Measurements from ENCODE around the gene PDE2A. TPM values are rescaled to one million over a fixed set of nuclear protein-coding genes. Genes with fewer than 3 reads are reported as not detected.

The PDE2A gene
- total and polyA plus RNA-seq, 10 of the 15 experiments (the other 5 are each of a cell fraction or from before 2014, with no cell fraction given), result 0.06 to 0.15 (median 0.11) TPM; not detected in 6

DNA sequence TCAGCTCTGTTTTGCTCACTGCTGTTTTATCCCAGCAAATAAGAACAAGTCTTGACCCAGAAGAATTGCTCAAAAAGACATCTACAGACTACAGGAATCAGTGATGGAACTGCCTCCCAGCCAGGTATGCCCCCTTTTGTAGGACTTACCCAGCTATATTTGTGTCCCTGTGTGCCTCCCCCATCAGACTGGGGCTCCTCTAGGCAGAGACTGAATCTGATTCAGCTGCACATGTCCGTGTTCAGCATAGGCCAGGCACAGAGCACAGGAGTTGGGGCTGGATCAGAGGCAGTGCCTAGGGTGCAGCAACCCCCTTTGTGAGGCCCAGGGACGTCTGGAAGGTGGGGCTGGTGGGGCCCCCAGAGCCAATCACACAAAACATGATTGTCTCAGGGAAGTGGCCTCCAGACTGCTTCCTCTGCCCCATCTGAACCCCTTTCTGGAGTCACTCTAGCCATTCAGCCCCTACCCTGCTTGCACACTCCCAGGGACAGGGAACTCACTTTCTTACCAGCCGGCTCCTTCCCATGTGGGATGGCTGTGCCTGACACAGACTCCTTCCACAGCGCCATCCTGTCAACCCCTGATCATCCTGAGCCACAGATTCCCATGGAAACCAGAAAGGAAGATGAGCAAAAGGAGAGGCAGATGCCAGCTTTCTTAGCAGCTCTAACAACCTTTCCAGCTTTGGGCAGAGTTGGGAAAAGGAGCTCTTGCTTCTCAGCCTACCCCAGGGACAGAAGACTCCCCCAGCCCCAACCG, 24.8 kb downstream of the PDE2A start:
- Histone ChIP-seq H3K4me2 (ENCODE audit: control insufficient read depth, insufficient read depth) (no peak overlapping the region), H3K27ac (ENCODE audit: control insufficient read depth, insufficient read depth) (no peak overlapping the region), H3K9me3 (replicated peaks; ENCODE audit: control insufficient read depth, insufficient read depth, low read length) (no peaks in the 10 kb centered on the region), H3K9ac (ENCODE audit: control insufficient read depth, insufficient read depth, low read length) (no peak overlapping the region), H4K20me1 (ENCODE audit: control insufficient read depth, insufficient read depth) (no peaks in the 10 kb centered on the region), H3K36me3 (ENCODE audit: control insufficient read depth in 2 of 2, insufficient read depth in 2 of 2, low read length in 1 of 2) (no peaks in the 10 kb centered on the region), H3K27me3 (replicated peaks in 1 of 2; ENCODE audit: control insufficient read depth in 2 of 2, insufficient read depth in 2 of 2, low read length in 1 of 2) (no peaks in the 10 kb centered on the region), H3K4me1 (ENCODE audit: control insufficient read depth, insufficient read depth, low read length) (no peaks in the 10 kb centered on the region), H3K4me3 (no peak overlapping the region), H2AFZ (ENCODE audit: control insufficient read depth, low read depth, low read length) (no peak overlapping the region), H3K79me2 (ENCODE audit: control insufficient read depth, insufficient read depth, low read length) (no peaks in the 10 kb centered on the region)
- intact Hi-C loops (cut with micrococcal nuclease; ENCODE audit: unreplicated experiment) (no loop called here), in situ Hi-C loops (cut with MboI) (loop anchor here (5.0 kb wide), 1 partner anchor 67 kb away; no protein-coding TSS in a partner anchor)
- BruUV-seq (replicated peaks), result no TSS peak
- ChIA-PET SMC1A (ENCODE audit: uncharacterized antibody, unreplicated experiment) (no interaction called here), POLR2A (no interaction called here), RAD21 (ENCODE audit: unreplicated experiment) (no interaction called here), CTCF (interaction anchor here (1.3 to 1.6 kb wide), 2 partner anchors 19 to 64 kb away, joined by 4 to 5 read pairs; no protein-coding TSS in a partner anchor)
- FAIRE-seq (no peak), ATAC-seq (no peak), DNase-seq (ENCODE audit: low read depth, low spot score) (no peak)
- TF ChIP-seq ZSCAN29 (IDR thresholded peaks at IDR 0.05) (no peak), NFYA (IDR thresholded peaks at IDR 0.05; ENCODE audit: borderline replicate concordance, low read depth, low read length) (no peak), DPF2 (IDR thresholded peaks at IDR 0.05) (no peak), CHD1 (IDR thresholded peaks at IDR 0.05; ENCODE audit: low read depth, low read length) (no peak)
- 26% methylated on average over 5 of the region's 5 CpGs for WGBS (ENCODE audit: insufficient coverage, insufficient replicate concordance, low lambda C conversion rate, missing lambda C conversion rate)

DNA sequence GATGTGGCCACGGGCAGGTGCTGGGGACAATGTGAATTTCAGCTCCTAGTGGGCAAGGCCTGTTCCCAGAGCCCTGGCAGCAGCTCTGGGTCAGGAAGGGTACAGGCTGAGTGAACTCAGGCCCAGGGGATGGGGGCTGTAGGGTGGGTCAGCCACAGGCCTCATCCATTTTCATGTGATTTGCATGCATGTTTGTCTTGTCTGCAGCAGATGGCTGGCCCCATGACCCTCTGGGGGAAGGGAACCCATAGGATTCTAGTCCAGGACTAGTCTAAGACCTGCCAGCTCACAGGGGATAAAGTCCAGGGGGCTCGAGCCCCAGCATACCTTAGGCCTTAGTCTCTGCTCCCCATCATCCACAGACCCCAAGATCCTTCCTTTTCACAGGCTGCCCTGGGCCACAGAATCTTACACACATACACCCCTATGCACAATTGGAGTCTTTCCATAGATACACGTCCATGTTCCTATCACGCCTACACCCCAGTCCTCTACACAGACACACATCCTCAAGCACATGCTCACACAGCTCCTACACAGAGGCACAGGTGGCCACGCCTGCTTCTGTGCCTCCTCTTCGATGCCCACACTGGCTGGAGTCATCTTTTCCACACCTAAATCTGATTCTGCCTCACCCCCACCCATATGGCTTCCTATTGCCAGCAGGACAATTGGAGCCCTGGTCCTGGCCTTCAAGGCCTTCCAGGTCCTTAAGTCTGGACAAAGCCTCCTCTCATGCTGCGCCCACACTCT, 25.7 kb downstream of the PDE2A start:
- CTCF ChIA-PET, result interaction anchor here (1.3 to 1.6 kb wide), 2 partner anchors 20 to 63 kb away, joined by 4 to 5 read pairs; no protein-coding TSS in a partner anchor
- no peak for DNase-seq (ENCODE audit: low read depth, low spot score)
- no peak overlapping the region for H3K9ac ChIP-seq (ENCODE audit: control insufficient read depth, insufficient read depth, low read length)
- ATAC-seq, result no peak
- H3K4me1 ChIP-seq (ENCODE audit: control insufficient read depth, insufficient read depth, low read length), result no peaks in the 10 kb centered on the region
- no peaks in the 10 kb centered on the region for H4K20me1 ChIP-seq (ENCODE audit: control insufficient read depth, insufficient read depth)
- WGBS (ENCODE audit: insufficient coverage, insufficient replicate concordance, low lambda C conversion rate, missing lambda C conversion rate), result 3% methylated on average over 7 of the region's 7 CpGs
- SMC1A ChIA-PET (ENCODE audit: uncharacterized antibody, unreplicated experiment), result no interaction called here
- no peak overlapping the region for H3K27ac ChIP-seq (ENCODE audit: control insufficient read depth, insufficient read depth)
- no peak for FAIRE-seq
- no peak overlapping the region for H3K4me2 ChIP-seq (ENCODE audit: control insufficient read depth, insufficient read depth)
- TF ChIP-seq EGR1 (IDR thresholded peaks at IDR 0.05; ENCODE audit: borderline replicate concordance in 1 of 2, low read depth in 2 of 2, low read length in 2 of 2) (no peak), POLR2AphosphoS2 (IDR thresholded peaks at IDR 0.05; ENCODE audit: low read depth, low read length) (no peak), NRF1 (conservative IDR thresholded peaks at IDR 0.05; ENCODE audit: low read depth, low read length) (no peak), CHD4 (IDR thresholded peaks at IDR 0.05) (no peak), NBN (IDR thresholded peaks at IDR 0.05) (no peak), ZNF217 (IDR thresholded peaks at IDR 0.05) (no peak), SMAD1 (IDR thresholded peaks at IDR 0.05; ENCODE audit: low read depth, partially characterized antibody) (no peak), NFXL1 (IDR thresholded peaks at IDR 0.05; ENCODE audit: borderline replicate concordance) (no peak), CEBPB (IDR thresholded peaks at IDR 0.05; ENCODE audit: borderline replicate concordance in 1 of 2, low read depth in 2 of 2, low read length in 2 of 2) (no peak)
- TF ChIP-seq, protein P1, sequence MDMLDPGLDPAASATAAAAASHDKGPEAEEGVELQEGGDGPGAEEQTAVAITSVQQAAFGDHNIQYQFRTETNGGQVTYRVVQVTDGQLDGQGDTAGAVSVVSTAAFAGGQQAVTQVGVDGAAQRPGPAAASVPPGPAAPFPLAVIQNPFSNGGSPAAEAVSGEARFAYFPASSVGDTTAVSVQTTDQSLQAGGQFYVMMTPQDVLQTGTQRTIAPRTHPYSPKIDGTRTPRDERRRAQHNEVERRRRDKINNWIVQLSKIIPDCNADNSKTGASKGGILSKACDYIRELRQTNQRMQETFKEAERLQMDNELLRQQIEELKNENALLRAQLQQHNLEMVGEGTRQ (IDR thresholded peaks at IDR 0.05; ENCODE audit: borderline replicate concordance, low read depth, low read length), result no peak
- no peaks in the 10 kb centered on the region for H3K79me2 ChIP-seq (ENCODE audit: control insufficient read depth, insufficient read depth, low read length)
- no peak overlapping the region for H3K4me3 ChIP-seq
- no peaks in the 10 kb centered on the region for H3K36me3 ChIP-seq (ENCODE audit: control insufficient read depth in 2 of 2, insufficient read depth in 2 of 2, low read length in 1 of 2)
- in situ Hi-C loops (cut with MboI), result loop anchor here (5.0 kb wide), 1 partner anchor 66 kb away; no protein-coding TSS in a partner anchor
- no TSS peak for BruUV-seq (replicated peaks)
- intact Hi-C loops (cut with micrococcal nuclease; ENCODE audit: unreplicated experiment), result no loop called here
- RAD21 ChIA-PET (ENCODE audit: unreplicated experiment), result no interaction called here
- H3K9me3 ChIP-seq (replicated peaks; ENCODE audit: control insufficient read depth, insufficient read depth, low read length), result no peaks in the 10 kb centered on the region
- H2AFZ ChIP-seq (ENCODE audit: control insufficient read depth, low read depth, low read length), result no peak overlapping the region
- H3K27me3 ChIP-seq (replicated peaks in 1 of 2; ENCODE audit: control insufficient read depth in 2 of 2, insufficient read depth in 2 of 2, low read length in 1 of 2), result no peaks in the 10 kb centered on the region
- POLR2A ChIA-PET, result no interaction called here
